Measurements from ENCODE around the gene PELO. TPM values are rescaled to one million over a fixed set of nuclear protein-coding genes. Genes with fewer than 3 reads are reported as not detected.

The PELO gene
- total RNA-seq, 1 donor from 2014 or later: 10.6 TPM

GRCh38 chr5:52837068-52837467 is 49.4 kb downstream of the PELO start:
- TF ChIP-seq CTCF (conservative IDR thresholded peaks at IDR 0.05; ENCODE audit: low read depth, low read length): peak; percentile 26
- peak; percentile 64 for DNase-seq (ENCODE audit: low read depth)
- H3K4me3 ChIP-seq (ENCODE audit: low read depth, low read length): peak overlapping the region; percentile 38

Other genes with a start within 250 kb of the PELO start
- 2.2 and 3.2 TPM in 2 replicates for gene ITGA1, start within 50 bp of the PELO start, total RNA-seq
- 14.1 and 28.1 TPM in 2 replicates for gene ITGA2, start 201.4 kb downstream of the PELO start, total RNA-seq